Heart left ventricle (tissue), 13 donors: ENCODE results near the gene RHOXF2.
"Not testable (repeated sequence)": the region's sequence is repeated elsewhere in the genome, so short reads cannot be mapped to it uniquely, and the experiment has no call there.

Experiments
- CTCF ChIP-seq, 12 donors: fragments of 200-600 bp; sonication (generic) in 4 of 12; IDR thresholded peaks; one replicate each; pipeline versions ENCODE4 v1.5.0 to v1.8.0; 2018 to 2022; ENCODE audit warnings: antibody characterized with exemption in 12 of 12, mild to moderate bottlenecking in 5 of 12
- POLR2A ChIP-seq, 2 donors: fragments of 450-650 bp; IDR thresholded peaks; one replicate each; pipeline ENCODE4 v1.6.1; 2017; ENCODE audit warnings: antibody characterized with exemption in 2 of 2, mild to moderate bottlenecking in 2 of 2, moderate library complexity in 2 of 2
- donor health status: ischemic (EF 13 %, LVEDD 7.1; RV severe dilation, severe dysfunction).
- donor health status: DM: no; HTN: yes; CAD: no.
- donor health status: DM: no; HTN: no; CAD: no.
- donor health status: ischemic (EF 25% LVEDD 6.9; RV normal size, moderate dysfunction).
- donor health status: ischemic (EF 25% LVEDD 5.7; RV mildly dilated, moderate dysfunction).
- donor health status: ischemic (EF 35%, LVEDD 5.7; RV mildly dilated, moderate dysfunction).
- donor health status: nonischemic (EF 11% LVEDD 7.7; RV severe dilation, severe dysfunction).
- donor health status: DM: yes; HTN: yes; CAD: no.
- donor health status: PGD.
- donor health status: ischemic (EF 29% LVEDD 5.4; RV normal size, mild dysfunction).
- donor health status: nonischemic (EF 23%, LVEDD 6.1; RV moderate dilation, normal function).

GRCh38 chrX:120150109-120150744 lies 8.2 kb upstream of the RHOXF2 start:
- not testable (repeated sequence) for TF ChIP-seq CTCF, POLR2A (IDR thresholded peaks at IDR 0.05)
